Tibial nerve (tissue), 4 donors: ENCODE results near the gene JAKMIP2. TPM values are rescaled to one million over a fixed set of nuclear protein-coding genes. Genes with fewer than 3 reads are reported as not detected.
"Not testable (repeated sequence)": the region's sequence is repeated elsewhere in the genome, so short reads cannot be mapped to it uniquely, and the experiment has no call there.

Source experiments
- DNase-seq, 2 donors: peaks; one replicate each; pipeline ENCODE4 v3.0.0-alpha.2; 2019; ENCODE audit warnings: low spot score in 2 of 2
- H3K27ac ChIP-seq, 4 donors: fragments of 200-600 bp; sonication (generic) in 3 of 4; one replicate each; pipeline ENCODE4 v1.5.1; 2017 to 2019; ENCODE audit warnings: mild to moderate bottlenecking in 1 of 4
- H3K27me3 ChIP-seq, 2 donors: fragments of 200-600 bp; sonication (generic) in 1 of 2; one replicate each; pipeline versions ENCODE4 v1.5.1 to v1.6.0; 2017 to 2019
- H3K36me3 ChIP-seq, 3 donors: fragments of 200-600 bp; sonication (generic); one replicate each; pipeline ENCODE4 v1.5.1; 2018 to 2019
- H3K4me1 ChIP-seq, 4 donors: fragments of 200-600 bp; sonication (generic) in 3 of 4; one replicate each; pipeline ENCODE4 v1.5.1; 2017 to 2019
- H3K4me3 ChIP-seq, 4 donors: fragments of 200-600 bp; sonication (generic) in 3 of 4; one replicate each; pipeline ENCODE4 v1.5.1; 2017 to 2019; ENCODE audit warnings: mild to moderate bottlenecking in 1 of 4, moderate library complexity in 1 of 4
- H3K9me3 ChIP-seq, 4 donors: fragments of 200-600 bp; sonication (generic) in 3 of 4; one replicate each; pipeline ENCODE4 v1.5.1; 2017 to 2019
- EP300 ChIP-seq, 2 donors: sonication (generic); formaldehyde crosslinking; IDR thresholded peaks; one replicate each; pipeline ENCODE4 v1.6.1; 2017; ENCODE audit warnings: antibody characterized with exemption in 2 of 2, mild to moderate bottlenecking in 1 of 2
- POLR2A ChIP-seq, 2 donors: fragments of 450-650 bp; IDR thresholded peaks; one replicate each; pipeline ENCODE4 v1.6.1; 2017; ENCODE audit warnings: antibody characterized with exemption in 2 of 2, mild to moderate bottlenecking in 2 of 2, moderate library complexity in 2 of 2
- WGBS, 2 donors: methylation state at CpG; one replicate each; pipeline ENCODE4 v1.1.5; 2018; 5-methylcytosine and 5-hydroxymethylcytosine counted together
- total RNA-seq, 4 donors: library from RNA; depleted of rRNA; stranded (reverse); fragments of >200 nt; gene quantifications; one replicate each; pipeline ENCODE4 v1.1.0, GENCODE V29; 2016
- TF ChIP-seq, protein P1 (sequence below), 5 experiments: fragments of 200-600 bp in 3 of 5; fragments of 450-650 bp in 2 of 5; sonication (generic) in 3 of 5; IDR thresholded peaks; one replicate each; pipeline ENCODE4 v1.5.1; 2016 to 2019; ENCODE audit warnings: antibody characterized with exemption in 5 of 5, mild to moderate bottlenecking in 3 of 5, moderate library complexity in 2 of 5

The JAKMIP2 gene
- total RNA-seq, 4 donors from 2014 or later = 7.2 to 22.7 (median 13.5) TPM

DNA sequence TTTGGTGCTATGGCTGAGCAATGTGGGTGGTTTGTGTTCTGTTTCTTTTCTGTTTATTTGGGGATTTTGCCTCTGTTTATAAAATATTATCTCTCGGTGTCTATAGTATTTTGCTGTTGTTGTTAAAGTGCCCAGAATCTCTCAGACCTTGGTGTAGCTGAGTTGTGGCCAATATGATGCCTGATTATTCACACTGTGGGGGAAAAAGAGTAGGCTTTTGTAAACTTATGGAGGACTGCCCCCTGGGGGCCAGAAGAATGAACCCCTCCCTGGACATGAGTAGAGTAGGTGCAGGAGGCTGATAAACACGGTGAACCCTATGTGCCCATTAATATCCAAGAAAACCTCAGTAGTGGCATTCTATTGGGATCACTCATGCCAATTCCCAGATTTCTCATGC, 223.7 kb downstream of the JAKMIP2 start:
- Histone ChIP-seq H3K4me3 (no peak overlapping the region), H3K9me3 (no peaks in the 10 kb centered on the region), H3K27ac (no peak overlapping the region), H3K4me1 (peaks cover 0 to 28% (median 3%) of the 10 kb centered on the region in 4 donors), H3K36me3 (no peaks in the 10 kb centered on the region), H3K27me3 (no peaks in the 10 kb centered on the region)
- TF ChIP-seq POLR2A (IDR thresholded peaks at IDR 0.05) = no peak
- TF ChIP-seq, protein P1, sequence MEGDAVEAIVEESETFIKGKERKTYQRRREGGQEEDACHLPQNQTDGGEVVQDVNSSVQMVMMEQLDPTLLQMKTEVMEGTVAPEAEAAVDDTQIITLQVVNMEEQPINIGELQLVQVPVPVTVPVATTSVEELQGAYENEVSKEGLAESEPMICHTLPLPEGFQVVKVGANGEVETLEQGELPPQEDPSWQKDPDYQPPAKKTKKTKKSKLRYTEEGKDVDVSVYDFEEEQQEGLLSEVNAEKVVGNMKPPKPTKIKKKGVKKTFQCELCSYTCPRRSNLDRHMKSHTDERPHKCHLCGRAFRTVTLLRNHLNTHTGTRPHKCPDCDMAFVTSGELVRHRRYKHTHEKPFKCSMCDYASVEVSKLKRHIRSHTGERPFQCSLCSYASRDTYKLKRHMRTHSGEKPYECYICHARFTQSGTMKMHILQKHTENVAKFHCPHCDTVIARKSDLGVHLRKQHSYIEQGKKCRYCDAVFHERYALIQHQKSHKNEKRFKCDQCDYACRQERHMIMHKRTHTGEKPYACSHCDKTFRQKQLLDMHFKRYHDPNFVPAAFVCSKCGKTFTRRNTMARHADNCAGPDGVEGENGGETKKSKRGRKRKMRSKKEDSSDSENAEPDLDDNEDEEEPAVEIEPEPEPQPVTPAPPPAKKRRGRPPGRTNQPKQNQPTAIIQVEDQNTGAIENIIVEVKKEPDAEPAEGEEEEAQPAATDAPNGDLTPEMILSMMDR (IDR thresholded peaks at IDR 0.05) = peak; percentile 18 to 66 (median 34)
- peak in 1 of 2 donors; percentile 28 for TF ChIP-seq EP300 (IDR thresholded peaks at IDR 0.05)
- WGBS, 2 donors = 23 to 31% methylated on average over 2 of the region's 2 CpGs
- peak; percentile 42 to 64 for DNase-seq

DNA sequence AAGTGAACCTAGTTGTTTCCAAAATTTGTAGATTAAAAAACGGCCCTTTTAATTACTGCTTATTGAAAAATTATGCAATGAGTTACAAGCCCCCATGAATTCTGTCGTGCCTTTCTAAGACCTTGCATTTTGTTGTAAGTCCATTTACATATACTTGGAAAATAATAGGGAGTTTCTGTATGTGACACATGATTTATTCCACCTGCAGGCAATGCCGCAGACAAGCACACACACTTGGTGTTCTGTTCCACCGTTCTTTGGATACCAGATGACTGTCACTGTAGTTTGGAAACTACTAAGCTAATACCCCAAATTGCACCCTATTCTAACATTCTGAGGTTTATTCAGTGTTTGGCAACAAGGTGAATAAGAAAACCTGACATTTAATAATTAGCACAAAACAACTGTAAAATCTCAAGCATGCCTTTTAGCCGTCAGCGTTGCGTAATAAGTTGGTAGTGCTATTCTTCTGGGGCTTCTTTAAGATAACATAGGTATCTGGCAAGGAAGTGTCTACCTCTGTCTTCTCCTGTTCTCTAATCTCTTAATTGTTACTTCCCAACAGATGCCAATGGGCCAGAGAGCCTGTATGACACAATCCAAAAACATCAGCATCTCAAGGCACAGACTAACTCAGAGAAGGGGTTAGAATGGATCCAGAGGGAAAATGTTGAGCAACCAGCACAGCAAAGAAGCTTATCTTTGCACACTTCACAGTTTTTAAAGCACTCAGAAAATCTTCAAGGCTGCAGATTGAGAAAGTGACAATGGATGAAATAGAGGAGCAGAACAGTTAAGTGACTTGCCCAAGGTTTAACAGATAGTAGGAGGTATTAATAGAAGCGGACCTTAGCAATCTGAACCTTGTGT, 224.4 kb downstream of the JAKMIP2 start:
- no peaks in the 10 kb centered on the region for H3K9me3 ChIP-seq
- no peak overlapping the region for H3K4me3 ChIP-seq
- WGBS, 2 donors = 82 to 84% methylated on average over 8 of the region's 8 CpGs
- no peaks in the 10 kb centered on the region for H3K36me3 ChIP-seq
- peaks cover 0 to 33% (median 3%) of the 10 kb centered on the region in 4 donors for H3K4me1 ChIP-seq
- DNase-seq = no peak
- TF ChIP-seq EP300 (IDR thresholded peaks at IDR 0.05) (no peak), POLR2A (IDR thresholded peaks at IDR 0.05) (no peak)
- TF ChIP-seq, protein P1 (IDR thresholded peaks at IDR 0.05) = no peak
- no peaks in the 10 kb centered on the region for H3K27me3 ChIP-seq
- H3K27ac ChIP-seq = no peak overlapping the region

DNA sequence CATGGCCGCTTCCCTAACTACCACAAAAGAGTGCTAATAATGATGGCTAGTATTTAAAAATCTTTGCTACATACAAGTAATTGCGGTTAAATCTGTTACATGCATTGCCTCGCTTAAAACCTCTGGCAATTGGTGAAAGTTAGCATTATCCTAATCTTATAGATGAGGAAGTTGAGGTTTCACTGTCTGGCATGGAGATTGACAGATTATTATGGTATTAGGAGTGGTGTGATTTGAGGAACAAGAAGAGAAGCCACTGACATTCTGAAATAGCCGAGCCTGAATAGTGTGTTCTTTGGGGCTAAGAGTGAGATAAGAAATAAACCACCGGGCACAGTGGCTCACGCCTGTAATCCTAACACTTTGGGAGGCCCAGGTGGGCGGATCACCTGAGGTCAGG, 227.4 kb downstream of the JAKMIP2 start:
- Histone ChIP-seq H3K36me3 (no peaks in the 10 kb centered on the region), H3K4me3 (no peak overlapping the region), H3K9me3 (peaks cover 0 to under 1% (median 0%) of the 10 kb centered on the region in 4 donors), H3K27ac (peak overlapping the region in 3 of 4 donors; percentile 51 to 79 (median 58)), H3K4me1 (peaks cover 0 to 33% (median 3%) of the 10 kb centered on the region in 4 donors), H3K27me3 (no peaks in the 10 kb centered on the region)
- DNase-seq = no peak
- 83 to 86% methylated on average over 7 of the region's 7 CpGs for WGBS, 2 donors
- TF ChIP-seq, protein P1 (IDR thresholded peaks at IDR 0.05) = no peak
- TF ChIP-seq POLR2A (IDR thresholded peaks at IDR 0.05) (no peak), EP300 (IDR thresholded peaks at IDR 0.05) (no peak)

DNA sequence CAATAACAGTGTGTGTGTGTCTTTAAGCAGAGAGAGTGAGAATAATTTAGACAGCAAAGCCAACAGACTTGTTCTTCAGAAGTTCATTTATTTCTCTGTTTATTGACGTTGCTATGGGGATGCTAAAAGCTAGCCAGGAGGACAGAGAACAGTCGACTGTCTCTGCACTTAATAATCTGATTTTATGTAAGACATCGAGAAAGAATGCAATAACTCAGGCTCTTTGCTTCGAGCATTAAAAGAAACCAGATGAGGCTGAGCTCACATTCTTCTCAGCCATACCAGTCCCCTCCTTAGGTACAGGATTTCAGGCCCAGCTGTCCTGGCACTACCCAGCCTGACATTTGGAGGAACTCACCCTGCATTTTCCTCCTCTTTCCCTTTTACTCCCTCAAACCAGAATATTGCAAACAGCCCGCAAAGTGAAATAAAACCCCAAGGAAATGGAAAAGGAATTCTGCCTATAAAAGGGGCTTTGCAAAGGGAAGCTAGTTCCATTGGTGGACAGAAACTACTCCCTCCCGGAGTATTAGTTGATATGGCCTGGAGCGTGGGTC, 228.2 kb downstream of the JAKMIP2 start:
- Histone ChIP-seq H3K4me1 (peaks cover 0 to 33% (median 3%) of the 10 kb centered on the region in 4 donors), H3K4me3 (peak overlapping the region in 2 of 4 donors; percentile 6 to 29), H3K36me3 (no peaks in the 10 kb centered on the region), H3K9me3 (peaks cover 0 to 4% (median 0%) of the 10 kb centered on the region in 4 donors), H3K27me3 (no peaks in the 10 kb centered on the region), H3K27ac (peak overlapping the region; percentile 12 to 79 (median 54))
- WGBS, 2 donors = 17% methylated on average over 7 of the region's 7 CpGs
- DNase-seq = peak in 1 of 2 donors; percentile 9
- TF ChIP-seq, protein P1 (IDR thresholded peaks at IDR 0.05) = no peak
- TF ChIP-seq POLR2A (IDR thresholded peaks at IDR 0.05) = no peak
- peak in 1 of 2 donors; percentile 43 for TF ChIP-seq EP300 (IDR thresholded peaks at IDR 0.05)

DNA sequence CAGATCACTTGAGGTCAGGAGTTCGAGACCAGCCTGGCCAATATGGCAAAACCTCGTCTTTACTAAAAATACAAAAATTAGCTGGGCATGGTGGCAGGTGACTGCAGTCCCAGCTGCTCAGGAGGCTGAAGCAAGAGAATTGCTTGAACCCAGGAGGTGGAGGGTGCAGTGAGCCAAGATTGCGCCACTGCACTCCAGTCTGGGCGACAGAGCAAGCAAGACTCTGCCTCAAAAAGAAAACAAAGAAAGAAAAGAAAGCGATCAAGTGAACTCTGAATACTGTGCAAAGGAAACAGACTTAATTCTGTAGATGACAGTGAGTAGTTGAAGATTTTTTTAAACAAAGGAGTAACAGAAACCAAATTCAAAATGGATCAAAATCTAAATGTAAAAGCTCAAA, 228.7 kb downstream of the JAKMIP2 start:
- H3K9me3 ChIP-seq, DNase-seq, H3K27me3 ChIP-seq, H3K36me3 ChIP-seq: not testable (repeated sequence)
- 37 to 50% methylated on average over 5 of the region's 5 CpGs for WGBS, 2 donors
- Histone ChIP-seq H3K4me3 (peak overlapping the region in 2 of 4 donors; percentile 6 to 29), H3K4me1 (peaks cover 0 to 27% (median 3%) of the 10 kb centered on the region in 4 donors), H3K27ac (peak overlapping the region; percentile 12 to 79 (median 54))
